ENCODE measurements around the gene MYO9B. TPM values are rescaled to one million over a fixed set of nuclear protein-coding genes. Genes with fewer than 3 reads are reported as not detected.

The MYO9B gene
- total and polyA plus RNA-seq, 12 donors: 19.9 to 55.2 (median 27.9) TPM

DNA sequence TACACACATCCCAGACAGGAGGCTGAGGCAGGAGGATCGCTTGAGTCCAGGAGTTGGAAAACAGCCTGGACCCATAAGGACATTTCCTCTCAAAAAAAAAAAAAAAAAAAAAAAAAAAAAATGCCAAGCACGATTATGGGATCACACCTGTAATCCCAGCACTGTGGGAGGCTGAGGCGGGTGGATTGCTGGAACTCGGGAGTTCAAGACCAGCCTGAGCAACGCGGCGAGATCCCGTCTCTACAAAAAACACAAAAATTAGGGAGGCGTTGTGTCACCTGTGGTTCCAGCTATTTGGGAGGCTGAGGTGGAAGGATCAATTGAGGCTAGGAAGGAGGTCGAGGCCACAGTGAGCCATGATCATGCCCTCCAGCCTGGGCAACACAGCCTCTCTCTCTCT lies 149.5 kb downstream of the MYO9B start:
- ATAC-seq (no peak), DNase-seq (no peak)
- intact Hi-C loops (cut with DNase I): loop anchor here in 3 of 10 donors (5.0 to 10.0 kb wide), 2 partner anchors 148 to 150 kb away; partner anchors contain the start of genes HAUS8 (in 3 of the 3) and MYO9B (in 3 of the 3)
- TF ChIP-seq, protein P1, sequence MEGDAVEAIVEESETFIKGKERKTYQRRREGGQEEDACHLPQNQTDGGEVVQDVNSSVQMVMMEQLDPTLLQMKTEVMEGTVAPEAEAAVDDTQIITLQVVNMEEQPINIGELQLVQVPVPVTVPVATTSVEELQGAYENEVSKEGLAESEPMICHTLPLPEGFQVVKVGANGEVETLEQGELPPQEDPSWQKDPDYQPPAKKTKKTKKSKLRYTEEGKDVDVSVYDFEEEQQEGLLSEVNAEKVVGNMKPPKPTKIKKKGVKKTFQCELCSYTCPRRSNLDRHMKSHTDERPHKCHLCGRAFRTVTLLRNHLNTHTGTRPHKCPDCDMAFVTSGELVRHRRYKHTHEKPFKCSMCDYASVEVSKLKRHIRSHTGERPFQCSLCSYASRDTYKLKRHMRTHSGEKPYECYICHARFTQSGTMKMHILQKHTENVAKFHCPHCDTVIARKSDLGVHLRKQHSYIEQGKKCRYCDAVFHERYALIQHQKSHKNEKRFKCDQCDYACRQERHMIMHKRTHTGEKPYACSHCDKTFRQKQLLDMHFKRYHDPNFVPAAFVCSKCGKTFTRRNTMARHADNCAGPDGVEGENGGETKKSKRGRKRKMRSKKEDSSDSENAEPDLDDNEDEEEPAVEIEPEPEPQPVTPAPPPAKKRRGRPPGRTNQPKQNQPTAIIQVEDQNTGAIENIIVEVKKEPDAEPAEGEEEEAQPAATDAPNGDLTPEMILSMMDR (IDR thresholded peaks at IDR 0.05): no peak
- H3K9me3 ChIP-seq: no peaks in the 10 kb centered on the region
- peaks cover 0 to 23% (median 0%) of the 10 kb centered on the region in 9 donors for H3K36me3 ChIP-seq
- no peaks in the 10 kb centered on the region for H3K27me3 ChIP-seq
- 83 to 85% methylated on average over 10 of the region's 10 CpGs for WGBS, 2 donors
- H3K27ac ChIP-seq: no peak overlapping the region
- H3K4me1 ChIP-seq: peaks cover 0 to 27% (median 15%) of the 10 kb centered on the region in 9 donors
- peak overlapping the region in 1 of 10 donors; percentile 74 for H3K4me3 ChIP-seq

DNA sequence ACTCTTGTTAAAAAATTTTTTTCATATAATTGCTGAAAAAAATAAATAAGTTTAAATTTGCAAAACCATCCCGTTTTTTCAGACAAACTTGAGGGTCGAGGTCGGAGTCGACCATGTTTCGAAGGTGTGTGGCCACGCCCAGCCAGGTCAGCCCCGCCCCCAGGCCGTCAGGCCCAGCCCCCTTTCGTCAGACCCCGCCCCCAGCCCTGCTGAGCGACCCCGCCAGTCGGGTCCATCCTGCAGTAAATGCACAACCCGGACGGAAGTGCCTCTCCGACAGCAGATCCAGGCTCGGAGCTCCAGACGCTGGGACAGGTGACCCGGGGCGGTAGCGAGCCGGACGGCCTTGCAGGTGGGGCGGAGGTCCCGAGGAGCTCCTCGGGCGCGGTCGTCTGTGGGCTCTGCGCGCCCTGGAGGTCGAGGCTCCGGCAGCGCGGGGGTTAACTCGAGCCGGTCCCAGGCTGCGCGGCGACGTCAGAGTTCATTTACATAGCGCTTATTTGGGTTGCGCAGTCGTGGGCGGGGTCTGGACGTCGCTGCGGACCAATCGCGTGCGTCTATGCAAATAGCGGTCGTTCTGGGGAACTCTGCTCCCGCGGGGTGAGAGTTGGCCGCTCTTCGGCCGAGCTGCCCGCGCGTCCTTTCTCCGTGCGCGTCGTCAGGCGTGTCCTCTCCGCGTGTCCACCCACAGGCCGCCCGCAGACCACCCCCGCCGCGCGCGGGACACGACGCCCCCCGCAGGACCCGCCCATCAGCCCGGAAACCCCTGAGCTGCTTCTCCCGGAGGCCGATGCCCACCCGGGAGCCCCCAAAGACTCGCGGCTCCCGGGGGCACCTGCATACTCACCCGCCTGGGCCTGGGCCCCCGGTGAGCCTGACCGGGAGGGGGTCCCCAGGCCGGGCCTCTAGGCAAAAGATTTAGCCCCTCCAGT lies 150.7 kb downstream of the MYO9B start, which contains the start of gene OCEL1:
OCEL1 (plus strand) TSS at position 225 of the 932 bp plus-strand sequence; CDS start at position 247, 22 bp downstream.
- Histone ChIP-seq H3K4me1 (peaks cover 0 to 25% (median 15%) of the 10 kb centered on the region in 9 donors), H3K36me3 (peaks cover 0 to 34% (median under 1%) of the 10 kb centered on the region in 9 donors), H3K4me3 (peak within 1 kb of the TSS; percentile 22 to 88 (median 72)), H3K27ac (peak within 1 kb of the TSS; percentile 27 to 94 (median 88)), H3K9me3 (no peaks in the 10 kb centered on the region), H3K27me3 (no peaks in the 10 kb centered on the region)
- ATAC-seq (peak; percentile 97 to 98 (median 98)), DNase-seq (peak; percentile 98 to 99)
- 0% methylated on average over 79 to 90 of the region's 90 CpGs for WGBS, 2 donors
- TF ChIP-seq, protein P1 (IDR thresholded peaks at IDR 0.05): no peak
- intact Hi-C loops (cut with DNase I): loop anchor here in 3 of 10 donors (2.0 to 10.0 kb wide), 3 partner anchors 19 to 151 kb away; partner anchors contain the start of genes HAUS8 (in 3 of the 3), MYO9B (in 3 of the 3) and NR2F6 (in 1 of the 3)

DNA sequence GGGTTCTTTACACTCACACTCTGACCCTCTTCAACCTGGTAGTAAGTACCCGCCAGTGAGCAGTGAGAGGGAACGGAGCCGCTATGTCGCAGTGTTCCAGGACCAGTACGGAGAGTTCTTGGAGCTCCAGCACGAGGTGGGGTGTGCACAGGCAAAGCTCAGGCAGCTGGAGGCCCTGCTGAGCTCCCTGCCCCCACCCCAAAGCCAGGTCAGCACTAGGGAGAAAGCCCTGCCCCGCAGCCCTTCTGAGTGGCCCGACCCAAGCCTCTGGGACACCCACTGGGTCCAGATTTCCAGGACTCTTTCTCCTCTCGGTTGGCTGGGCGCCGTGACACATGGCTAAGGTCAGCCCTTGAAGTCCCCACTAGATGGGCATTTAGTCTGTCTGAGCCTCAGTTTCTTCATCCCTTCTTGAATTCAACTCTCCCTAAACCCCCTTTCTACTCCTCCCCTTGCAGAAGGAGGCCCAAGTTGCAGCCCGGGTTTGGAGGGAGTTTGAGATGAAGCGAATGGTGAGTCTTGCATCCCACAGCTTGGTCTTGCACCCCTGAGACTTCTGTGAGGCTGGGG lies 152.3 kb downstream of the MYO9B start:
- WGBS, 2 donors: 69 to 77% methylated on average over 13 of the region's 13 CpGs
- Histone ChIP-seq H3K9me3 (no peaks in the 10 kb centered on the region), H3K4me3 (no peak overlapping the region), H3K4me1 (peaks cover 0 to 25% (median 17%) of the 10 kb centered on the region in 9 donors), H3K27me3 (no peaks in the 10 kb centered on the region), H3K27ac (peak overlapping the region in 1 of 10 donors; percentile 21), H3K36me3 (peaks cover 0 to 50% (median 17%) of the 10 kb centered on the region in 9 donors)
- TF ChIP-seq, protein P1 (IDR thresholded peaks at IDR 0.05): no peak
- intact Hi-C loops (cut with DNase I): loop anchor here in 3 of 10 donors (2.0 to 10.0 kb wide), 3 partner anchors 17 to 153 kb away; partner anchors contain the start of genes HAUS8 (in 3 of the 3), MYO9B (in 3 of the 3) and NR2F6 (in 1 of the 3)
- DNase-seq: no peak
- no peak for ATAC-seq

DNA sequence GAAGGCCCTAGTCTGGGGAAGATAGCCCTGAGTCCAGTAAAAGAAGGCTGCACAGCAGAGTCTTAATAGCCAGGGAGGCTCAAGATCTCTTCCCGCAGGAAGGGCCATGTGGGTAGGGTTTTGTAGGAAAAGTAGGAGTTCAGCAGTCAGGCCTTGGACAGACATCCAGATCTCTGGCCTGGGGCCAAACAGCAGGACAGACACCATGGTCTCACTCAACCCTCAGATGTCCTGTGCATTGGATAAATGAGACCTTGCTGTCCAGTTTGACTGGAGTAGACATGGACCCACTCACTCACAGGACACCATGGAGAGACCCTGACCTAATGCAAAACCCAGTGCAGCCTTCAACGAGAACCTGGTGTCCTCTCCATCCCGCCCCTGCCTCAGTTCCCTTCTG lies 154.3 kb downstream of the MYO9B start:
- intact Hi-C loops (cut with DNase I): loop anchor here in 3 of 10 donors (5.0 to 10.0 kb wide), 2 partner anchors 153 to 155 kb away; partner anchors contain the start of genes HAUS8 (in 3 of the 3) and MYO9B (in 3 of the 3)
- Histone ChIP-seq H3K36me3 (peaks cover 0 to 60% (median 18%) of the 10 kb centered on the region in 9 donors), H3K4me3 (no peak overlapping the region), H3K4me1 (peaks cover under 1 to 30% (median 25%) of the 10 kb centered on the region in 9 donors), H3K9me3 (no peaks in the 10 kb centered on the region), H3K27ac (no peak overlapping the region), H3K27me3 (no peaks in the 10 kb centered on the region)
- DNase-seq: no peak
- no peak for ATAC-seq
- WGBS, 2 donors: 93 to 97% methylated on average over 3 of the region's 3 CpGs
- TF ChIP-seq, protein P1 (IDR thresholded peaks at IDR 0.05): no peak
